Measurements from ENCODE around the gene HOXB1. TPM values are rescaled to one million over a fixed set of nuclear protein-coding genes. Genes with fewer than 3 reads are reported as not detected.

HOXB1 gene
- total RNA-seq (2021) (not detected in 2 replicates), Bru-seq, nascent RNA (not detected), BruChase-seq, experiment 1, labeled RNA remaining after a 2-hour chase (not detected), BruChase-seq, experiment 2, labeled RNA remaining after a 6-hour chase (not detected)
- long read RNA-seq: 0 reads

GRCh38 chr17:48530887-48531272, at the start of gene HOXB1:
HOXB1 (minus strand) TSS chr17:48531011; CDS start chr17:48530904, 107 bp downstream.
- Histone ChIP-seq H3K9me2 (ENCODE audit: insufficient read depth) (no peaks in the 10 kb centered on the region), H3K27me3 (ENCODE audit: insufficient read depth, low read depth) (no peaks in the 10 kb centered on the region), H3K36me3 (ENCODE audit: low read depth) (no peaks in the 10 kb centered on the region), H3K9me3 (ENCODE audit: insufficient read depth, low read depth) (no peaks in the 10 kb centered on the region), H3K79me2 (ENCODE audit: low read depth) (no peaks in the 10 kb centered on the region), H3K4me1 (replicated peaks; ENCODE audit: insufficient read depth) (no peaks in the 10 kb centered on the region), H3K4me2 (no peak within 1 kb of the TSS), H4K20me1 (ENCODE audit: insufficient read depth) (no peaks in the 10 kb centered on the region), H3K4me3 (no peak within 1 kb of the TSS), H3F3A (ENCODE audit: insufficient read depth, low read depth) (peaks cover 4% of the 10 kb centered on the region; the same call in 1 of the 2 replicates), H2AFZ (no peak within 1 kb of the TSS), H3K27ac (no peak within 1 kb of the TSS)
- ChIA-PET POLR2A (ENCODE audit: unreplicated experiment) (no interaction called here), CTCF (no interaction called here)
- no TSS peak for BruUV-seq (replicated peaks)
- DNase-seq: no peak
- intact Hi-C loops (cut with micrococcal nuclease; ENCODE audit: unreplicated experiment): no loop called here
- TF ChIP-seq CTCF (conservative IDR thresholded peaks at IDR 0.05) (no peak), EZH2 (IDR thresholded peaks at IDR 0.05; ENCODE audit: low read depth) (no peak)

GRCh38 chr17:48579760-48580554, 49.1 kb upstream of the HOXB1 start:
- no peak overlapping the region for H3K4me3 ChIP-seq
- H2AFZ ChIP-seq: no peak overlapping the region
- H3K27ac ChIP-seq: no peak overlapping the region
- POLR2A ChIA-PET (ENCODE audit: unreplicated experiment): no interaction called here
- no peaks in the 10 kb centered on the region for H3F3A ChIP-seq (ENCODE audit: insufficient read depth, low read depth)
- H3K9me3 ChIP-seq (ENCODE audit: insufficient read depth, low read depth): no peaks in the 10 kb centered on the region
- no peaks in the 10 kb centered on the region for H3K36me3 ChIP-seq (ENCODE audit: low read depth)
- DNase-seq: no peak
- BruUV-seq (replicated peaks): no TSS peak
- no peaks in the 10 kb centered on the region for H3K27me3 ChIP-seq (ENCODE audit: insufficient read depth, low read depth)
- no peaks in the 10 kb centered on the region for H3K9me2 ChIP-seq (ENCODE audit: insufficient read depth)
- H3K4me2 ChIP-seq: no peak overlapping the region
- H4K20me1 ChIP-seq (ENCODE audit: insufficient read depth): no peaks in the 10 kb centered on the region
- CTCF ChIA-PET: interaction anchor here (0.5 to 0.7 kb wide), 2 partner anchors 249 to 273 kb away, joined by 3 to 6 read pairs; no protein-coding TSS in a partner anchor
- intact Hi-C loops (cut with micrococcal nuclease; ENCODE audit: unreplicated experiment): no loop called here
- H3K4me1 ChIP-seq (replicated peaks; ENCODE audit: insufficient read depth): no peaks in the 10 kb centered on the region
- no peak for TF ChIP-seq CTCF (conservative IDR thresholded peaks at IDR 0.05)
- no peak for TF ChIP-seq EZH2 (IDR thresholded peaks at IDR 0.05; ENCODE audit: low read depth)
- H3K79me2 ChIP-seq (ENCODE audit: low read depth): 0 out of 2 replicates have a peak, but pooled peaks cover 5% of the 10 kb centered on the region

GRCh38 chr17:48579471-48579759, 48.6 kb upstream of the HOXB1 start:
- Histone ChIP-seq H3K4me3 (no peak overlapping the region), H2AFZ (no peak overlapping the region), H3K79me2 (ENCODE audit: low read depth) (0 out of 2 replicates have a peak, but pooled peaks cover 3% of the 10 kb centered on the region), H3K9me2 (ENCODE audit: insufficient read depth) (no peaks in the 10 kb centered on the region), H3K27ac (no peak overlapping the region), H3K4me1 (replicated peaks; ENCODE audit: insufficient read depth) (no peaks in the 10 kb centered on the region), H3F3A (ENCODE audit: insufficient read depth, low read depth) (no peaks in the 10 kb centered on the region), H3K9me3 (ENCODE audit: insufficient read depth, low read depth) (no peaks in the 10 kb centered on the region), H3K27me3 (ENCODE audit: insufficient read depth, low read depth) (no peaks in the 10 kb centered on the region), H4K20me1 (ENCODE audit: insufficient read depth) (no peaks in the 10 kb centered on the region), H3K4me2 (no peak overlapping the region), H3K36me3 (ENCODE audit: low read depth) (no peaks in the 10 kb centered on the region)
- no peak for TF ChIP-seq CTCF (conservative IDR thresholded peaks at IDR 0.05)
- TF ChIP-seq EZH2 (IDR thresholded peaks at IDR 0.05; ENCODE audit: low read depth): no peak
- POLR2A ChIA-PET (ENCODE audit: unreplicated experiment): no interaction called here
- DNase-seq: no peak
- intact Hi-C loops (cut with micrococcal nuclease; ENCODE audit: unreplicated experiment): no loop called here
- CTCF ChIA-PET: interaction anchor here (0.7 kb wide), 1 partner anchor 272 kb away, joined by 6 read pairs; no protein-coding TSS in a partner anchor
- BruUV-seq (replicated peaks): no TSS peak

Data from PC-9 (cell line).